ENCODE data around the gene LHX1. TPM values are rescaled to one million over a fixed set of nuclear protein-coding genes. Genes with fewer than 3 reads are reported as not detected.
A peak's percentile ranks its signal among the peaks of the same experiment; 100 is the strongest.

LHX1 gene
- total RNA-seq, 1 donor from 2014 or later = 1.1 TPM

DNA sequence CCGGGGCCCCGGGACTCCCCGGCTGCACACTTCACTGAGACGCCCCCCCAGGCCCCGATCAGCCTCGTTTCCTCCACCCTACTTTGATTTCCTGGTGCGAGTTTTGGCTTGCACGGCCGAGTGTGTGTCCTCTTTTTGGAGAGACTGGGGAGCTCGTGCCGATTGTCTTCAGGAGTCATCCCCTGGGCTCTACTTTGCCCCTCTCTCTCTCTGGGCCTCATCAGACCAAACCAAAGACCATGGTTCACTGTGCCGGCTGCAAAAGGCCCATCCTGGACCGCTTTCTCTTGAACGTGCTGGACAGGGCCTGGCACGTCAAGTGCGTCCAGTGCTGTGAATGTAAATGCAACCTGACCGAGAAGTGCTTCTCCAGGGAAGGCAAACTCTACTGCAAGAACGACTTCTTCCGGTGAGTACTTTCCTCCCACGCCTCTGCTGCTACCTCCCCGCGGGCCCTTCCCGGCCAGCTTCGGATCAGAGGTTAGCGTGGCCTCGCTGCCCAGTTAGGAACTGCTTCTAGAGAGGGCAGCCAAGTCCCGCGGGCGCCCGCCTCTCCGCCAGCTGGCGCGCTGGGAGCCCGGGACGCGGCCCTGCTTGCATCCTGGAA lies 787 bp downstream of the LHX1 start:
- Mint-ChIP-seq H3K27me3 (ENCODE audit: low read depth) (peaks cover 100% of the 10 kb centered on the region), H3K4me1 (peaks cover 46% of the 10 kb centered on the region), H3K27ac (ENCODE audit: unreplicated experiment) (no peak overlapping the region), H3K4me3 (peak overlapping the region; percentile 82), H3K9me3 (no peaks in the 10 kb centered on the region), H3K36me3 (ENCODE audit: low read depth) (peaks cover 4% of the 10 kb centered on the region)
- TF ChIP-seq, protein P1, sequence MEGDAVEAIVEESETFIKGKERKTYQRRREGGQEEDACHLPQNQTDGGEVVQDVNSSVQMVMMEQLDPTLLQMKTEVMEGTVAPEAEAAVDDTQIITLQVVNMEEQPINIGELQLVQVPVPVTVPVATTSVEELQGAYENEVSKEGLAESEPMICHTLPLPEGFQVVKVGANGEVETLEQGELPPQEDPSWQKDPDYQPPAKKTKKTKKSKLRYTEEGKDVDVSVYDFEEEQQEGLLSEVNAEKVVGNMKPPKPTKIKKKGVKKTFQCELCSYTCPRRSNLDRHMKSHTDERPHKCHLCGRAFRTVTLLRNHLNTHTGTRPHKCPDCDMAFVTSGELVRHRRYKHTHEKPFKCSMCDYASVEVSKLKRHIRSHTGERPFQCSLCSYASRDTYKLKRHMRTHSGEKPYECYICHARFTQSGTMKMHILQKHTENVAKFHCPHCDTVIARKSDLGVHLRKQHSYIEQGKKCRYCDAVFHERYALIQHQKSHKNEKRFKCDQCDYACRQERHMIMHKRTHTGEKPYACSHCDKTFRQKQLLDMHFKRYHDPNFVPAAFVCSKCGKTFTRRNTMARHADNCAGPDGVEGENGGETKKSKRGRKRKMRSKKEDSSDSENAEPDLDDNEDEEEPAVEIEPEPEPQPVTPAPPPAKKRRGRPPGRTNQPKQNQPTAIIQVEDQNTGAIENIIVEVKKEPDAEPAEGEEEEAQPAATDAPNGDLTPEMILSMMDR (conservative IDR thresholded peaks at IDR 0.05) = no peak
- peak; percentile 31 for DNase-seq (ENCODE audit: low read depth, low spot score)

DNA sequence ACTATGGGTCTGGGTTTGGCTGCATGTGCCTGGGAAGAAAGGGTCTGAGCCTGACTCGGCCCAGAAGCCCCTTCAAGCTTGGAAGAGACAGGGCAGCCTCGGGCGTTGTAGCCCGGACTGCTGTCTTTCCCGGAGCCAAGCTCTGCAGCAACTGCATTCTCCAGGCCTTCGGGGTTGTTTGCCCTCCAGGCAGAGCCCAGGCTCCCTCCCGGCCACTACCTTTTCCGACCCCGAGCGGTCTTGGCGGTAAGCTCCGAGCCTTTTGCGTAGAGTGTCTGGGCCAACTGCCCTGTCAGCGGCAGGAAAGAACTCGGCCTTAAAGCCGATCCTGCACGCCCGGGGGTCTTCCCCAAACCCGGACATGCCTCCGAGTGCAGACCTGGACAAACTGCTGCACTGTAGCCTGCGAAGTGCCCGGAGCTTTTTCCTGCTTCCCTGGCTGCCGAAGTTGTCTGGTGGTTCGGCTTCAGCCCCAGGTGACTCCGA lies 1.3 kb downstream of the LHX1 start:
- no peak for DNase-seq (ENCODE audit: low read depth, low spot score)
- peaks cover 4% of the 10 kb centered on the region for H3K36me3 Mint-ChIP-seq (ENCODE audit: low read depth)
- H3K27me3 Mint-ChIP-seq (ENCODE audit: low read depth) = peaks cover 100% of the 10 kb centered on the region
- H3K4me1 Mint-ChIP-seq = peaks cover 44% of the 10 kb centered on the region
- H3K9me3 Mint-ChIP-seq = no peaks in the 10 kb centered on the region
- TF ChIP-seq, protein P1 (conservative IDR thresholded peaks at IDR 0.05) = no peak
- H3K27ac Mint-ChIP-seq (ENCODE audit: unreplicated experiment) = no peak overlapping the region
- peak overlapping the region; percentile 82 for H3K4me3 Mint-ChIP-seq

DNA sequence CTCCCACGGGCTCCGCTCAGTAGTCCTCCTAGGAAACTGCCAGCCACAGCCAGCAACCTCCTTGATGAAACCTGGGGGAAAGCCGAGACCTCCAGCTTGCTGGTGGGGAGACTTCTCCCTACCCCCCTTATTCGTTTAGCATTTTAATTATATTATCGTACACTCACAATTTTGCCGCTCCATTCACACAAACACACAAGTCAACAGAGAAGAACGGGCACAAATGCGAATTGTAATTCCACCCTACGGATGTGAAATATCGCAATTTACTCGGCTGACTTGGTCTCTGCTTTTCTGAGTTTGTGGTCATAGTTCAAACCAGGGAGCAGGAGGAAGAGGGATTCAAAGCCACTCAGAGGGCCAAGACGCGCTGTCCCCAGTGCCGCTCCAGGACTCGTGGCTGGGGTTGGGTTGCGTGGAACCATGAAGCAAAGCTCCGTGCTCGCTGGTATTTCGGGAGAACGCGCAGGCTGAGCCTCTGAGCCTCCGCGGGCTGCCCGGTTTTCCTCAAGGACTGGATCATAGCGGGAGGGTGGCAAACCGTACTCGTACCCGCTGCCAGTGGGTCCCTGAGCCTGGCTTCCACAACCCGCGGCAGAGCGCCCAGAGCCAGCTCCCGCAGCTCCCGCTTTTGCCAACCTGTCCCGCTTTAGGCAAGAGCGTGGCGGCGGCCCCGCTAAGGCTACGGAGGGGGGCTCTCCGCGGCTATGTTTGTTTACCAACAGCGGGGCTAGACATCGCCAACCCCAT lies 2.0 kb downstream of the LHX1 start:
- no peak overlapping the region for H3K27ac Mint-ChIP-seq (ENCODE audit: unreplicated experiment)
- peaks cover 4% of the 10 kb centered on the region for H3K36me3 Mint-ChIP-seq (ENCODE audit: low read depth)
- H3K9me3 Mint-ChIP-seq = no peaks in the 10 kb centered on the region
- H3K4me3 Mint-ChIP-seq = peak overlapping the region; percentile 82
- DNase-seq (ENCODE audit: low read depth, low spot score) = no peak
- TF ChIP-seq, protein P1 (conservative IDR thresholded peaks at IDR 0.05) = no peak
- H3K27me3 Mint-ChIP-seq (ENCODE audit: low read depth) = peaks cover 100% of the 10 kb centered on the region
- peaks cover 38% of the 10 kb centered on the region for H3K4me1 Mint-ChIP-seq

DNA sequence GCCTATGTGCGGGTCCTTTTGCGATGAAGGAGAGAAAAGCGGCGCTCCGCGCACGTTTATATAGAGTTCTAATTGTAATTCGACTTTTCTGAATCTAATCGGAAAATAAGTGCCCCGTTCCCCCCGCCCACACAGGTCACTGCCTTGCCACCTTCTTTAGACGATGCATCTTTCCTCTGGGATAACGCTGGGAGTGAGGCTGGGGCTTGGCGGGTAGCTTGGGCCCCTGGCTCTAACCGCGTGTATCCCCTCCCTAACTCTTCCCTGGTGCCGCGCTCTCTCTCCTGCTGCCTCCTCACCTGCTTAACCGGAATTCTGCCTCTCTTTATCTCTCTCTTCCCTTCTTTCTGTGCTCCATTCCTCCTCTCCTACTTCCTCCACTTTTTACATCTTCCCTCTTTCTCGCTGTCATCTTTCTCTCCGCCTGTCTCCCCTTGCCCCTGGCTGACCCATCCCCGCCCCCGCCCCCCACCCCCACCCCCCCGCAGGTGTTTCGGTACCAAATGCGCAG lies 2.6 kb downstream of the LHX1 start:
- no peak for DNase-seq (ENCODE audit: low read depth, low spot score)
- TF ChIP-seq, protein P1 (conservative IDR thresholded peaks at IDR 0.05) = no peak
- Mint-ChIP-seq H3K4me3 (peak overlapping the region; percentile 41), H3K36me3 (ENCODE audit: low read depth) (peaks cover 4% of the 10 kb centered on the region), H3K27ac (ENCODE audit: unreplicated experiment) (no peak overlapping the region), H3K4me1 (peaks cover 38% of the 10 kb centered on the region), H3K27me3 (ENCODE audit: low read depth) (peaks cover 100% of the 10 kb centered on the region), H3K9me3 (no peaks in the 10 kb centered on the region)

DNA sequence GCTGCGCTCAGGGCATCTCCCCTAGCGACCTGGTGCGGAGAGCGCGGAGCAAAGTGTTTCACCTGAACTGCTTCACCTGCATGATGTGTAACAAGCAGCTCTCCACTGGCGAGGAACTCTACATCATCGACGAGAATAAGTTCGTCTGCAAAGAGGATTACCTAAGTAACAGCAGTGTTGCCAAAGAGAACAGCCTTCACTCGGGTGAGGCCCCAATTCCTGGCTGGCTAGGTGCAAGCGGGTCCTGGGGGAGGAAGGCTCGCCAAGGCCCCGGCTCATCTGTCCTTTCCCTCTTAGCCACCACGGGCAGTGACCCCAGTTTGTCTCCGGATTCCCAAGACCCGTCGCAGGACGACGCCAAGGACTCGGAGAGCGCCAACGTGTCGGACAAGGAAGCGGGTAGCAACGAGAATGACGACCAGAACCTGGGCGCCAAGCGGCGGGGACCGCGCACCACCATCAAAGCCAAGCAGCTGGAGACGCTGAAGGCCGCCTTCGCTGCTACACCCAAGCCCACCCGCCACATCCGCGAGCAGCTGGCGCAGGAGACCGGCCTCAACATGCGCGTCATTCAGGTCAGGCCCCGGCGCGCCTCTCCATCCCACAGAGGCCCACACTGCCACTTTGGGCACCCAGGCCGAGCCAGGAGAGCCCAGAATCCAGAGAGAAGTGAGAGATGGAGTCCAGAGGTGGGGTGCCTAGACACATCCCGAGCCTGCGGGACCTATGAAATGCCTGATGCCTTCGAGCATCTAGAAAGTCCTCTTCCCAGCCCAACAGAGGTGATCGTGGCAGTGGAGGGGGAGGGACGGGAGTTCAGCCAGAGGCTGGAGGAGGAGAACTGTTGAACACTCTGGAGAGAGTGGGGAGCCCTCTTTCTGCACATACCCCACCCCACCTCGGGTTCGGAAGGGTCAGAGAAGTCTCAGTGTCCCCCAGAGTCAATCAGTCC lies 3.3 kb downstream of the LHX1 start:
- no peak overlapping the region for H3K27ac Mint-ChIP-seq (ENCODE audit: unreplicated experiment)
- H3K4me1 Mint-ChIP-seq = peaks cover 33% of the 10 kb centered on the region
- H3K4me3 Mint-ChIP-seq = peak overlapping the region; percentile 63
- peaks cover 100% of the 10 kb centered on the region for H3K27me3 Mint-ChIP-seq (ENCODE audit: low read depth)
- no peak for DNase-seq (ENCODE audit: low read depth, low spot score)
- H3K36me3 Mint-ChIP-seq (ENCODE audit: low read depth) = peaks cover 4% of the 10 kb centered on the region
- no peaks in the 10 kb centered on the region for H3K9me3 Mint-ChIP-seq
- TF ChIP-seq, protein P1 (conservative IDR thresholded peaks at IDR 0.05) = no peak

All from neural crest cell (in vitro differentiated cells).